ENCODE results near the gene ABAT.

Gene ABAT

DNA sequence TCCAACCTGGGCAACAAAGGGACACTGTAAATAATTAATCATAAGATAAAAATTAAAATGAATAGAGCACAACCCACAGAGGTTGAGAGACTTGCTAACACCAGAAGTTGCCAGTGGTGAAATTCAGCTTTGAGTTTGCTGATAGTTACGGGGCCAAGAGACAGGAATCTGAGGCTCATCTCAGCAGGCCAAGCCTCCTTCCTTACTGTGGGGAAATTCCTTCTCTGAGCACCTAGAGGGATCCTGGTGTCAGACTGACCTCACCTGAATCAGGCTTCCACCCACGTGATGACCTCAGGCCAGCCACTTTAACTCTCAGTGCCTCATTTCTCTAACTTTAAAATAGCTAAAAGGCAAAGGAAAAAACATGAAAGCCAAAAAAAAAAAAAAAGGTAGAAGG is 4.7 kb downstream of the ABAT start:
- no peak overlapping the region for H3K9ac ChIP-seq (ENCODE audit: low read depth in 1 of 2, low read length in 2 of 2)
- no peak overlapping the region for H3K4me3 ChIP-seq (ENCODE audit: low read depth in 1 of 2, low read length in 2 of 2)
- H3K27ac ChIP-seq (ENCODE audit: low read depth, low read length): no peak overlapping the region
- peaks cover 3 to 5% of the 10 kb centered on the region in 2 donors for H3K9me3 ChIP-seq (ENCODE audit: control insufficient read depth in 1 of 2, low read length in 2 of 2)
- H3K4me1 ChIP-seq (ENCODE audit: control insufficient read depth in 1 of 2, insufficient read depth in 2 of 2, low read length in 2 of 2): peaks cover 32 to 35% of the 10 kb centered on the region in 2 donors
- H3K36me3 ChIP-seq (ENCODE audit: control insufficient read depth in 1 of 2, insufficient read depth in 2 of 2, low read length in 2 of 2): peaks cover 0 to 3% of the 10 kb centered on the region in 2 donors
- no peaks in the 10 kb centered on the region for H3K27me3 ChIP-seq (ENCODE audit: control insufficient read depth in 1 of 2, insufficient read depth in 2 of 2, low read length in 2 of 2)

- Histone ChIP-seq H3K4me1 (ENCODE audit: control insufficient read depth in 1 of 2, insufficient read depth in 2 of 2, low read length in 2 of 2) (peaks cover 18% of the 10 kb centered on the region in 2 donors), H3K4me3 (ENCODE audit: low read depth in 1 of 2, low read length in 2 of 2) (no peak overlapping the region), H3K27me3 (ENCODE audit: control insufficient read depth in 1 of 2, insufficient read depth in 2 of 2, low read length in 2 of 2) (no peaks in the 10 kb centered on the region), H3K9me3 (ENCODE audit: control insufficient read depth in 1 of 2, low read length in 2 of 2) (peaks cover 3 to 5% of the 10 kb centered on the region in 2 donors), H3K9ac (ENCODE audit: low read depth in 1 of 2, low read length in 2 of 2) (no peak overlapping the region), H3K36me3 (ENCODE audit: control insufficient read depth in 1 of 2, insufficient read depth in 2 of 2, low read length in 2 of 2) (peaks cover 0 to 3% of the 10 kb centered on the region in 2 donors), H3K27ac (ENCODE audit: low read depth, low read length) (no peak overlapping the region)
Measured at GRCh38 chr16:8682551-8683259, 8.3 kb downstream of the ABAT start.

- no peak overlapping the region for H3K9ac ChIP-seq (ENCODE audit: low read depth in 1 of 2, low read length in 2 of 2)
- H3K4me1 ChIP-seq (ENCODE audit: control insufficient read depth in 1 of 2, insufficient read depth in 2 of 2, low read length in 2 of 2): peaks cover 16 to 18% of the 10 kb centered on the region in 2 donors
- peaks cover 0 to 3% of the 10 kb centered on the region in 2 donors for H3K36me3 ChIP-seq (ENCODE audit: control insufficient read depth in 1 of 2, insufficient read depth in 2 of 2, low read length in 2 of 2)
- H3K27me3 ChIP-seq (ENCODE audit: control insufficient read depth in 1 of 2, insufficient read depth in 2 of 2, low read length in 2 of 2): no peaks in the 10 kb centered on the region
- H3K4me3 ChIP-seq (ENCODE audit: low read depth in 1 of 2, low read length in 2 of 2): no peak overlapping the region
- H3K9me3 ChIP-seq (ENCODE audit: control insufficient read depth in 1 of 2, low read length in 2 of 2): peaks cover 3 to 5% of the 10 kb centered on the region in 2 donors
- H3K27ac ChIP-seq (ENCODE audit: low read depth, low read length): no peak overlapping the region
Measured at GRCh38 chr16:8683640-8684039, 9.2 kb downstream of the ABAT start.

GRCh38 chr16:8685617-8686016 is 11.2 kb downstream of the ABAT start:
- Histone ChIP-seq H3K4me3 (ENCODE audit: low read depth in 1 of 2, low read length in 2 of 2) (no peak overlapping the region), H3K9ac (ENCODE audit: low read depth in 1 of 2, low read length in 2 of 2) (no peak overlapping the region), H3K4me1 (ENCODE audit: control insufficient read depth in 1 of 2, insufficient read depth in 2 of 2, low read length in 2 of 2) (peaks cover 13 to 16% of the 10 kb centered on the region in 2 donors), H3K36me3 (ENCODE audit: control insufficient read depth in 1 of 2, insufficient read depth in 2 of 2, low read length in 2 of 2) (peaks cover 6 to 7% of the 10 kb centered on the region in 2 donors), H3K27me3 (ENCODE audit: control insufficient read depth in 1 of 2, insufficient read depth in 2 of 2, low read length in 2 of 2) (no peaks in the 10 kb centered on the region), H3K27ac (ENCODE audit: low read depth, low read length) (no peak overlapping the region), H3K9me3 (ENCODE audit: control insufficient read depth in 1 of 2, low read length in 2 of 2) (peaks cover 11 to 15% of the 10 kb centered on the region in 2 donors)

DNA sequence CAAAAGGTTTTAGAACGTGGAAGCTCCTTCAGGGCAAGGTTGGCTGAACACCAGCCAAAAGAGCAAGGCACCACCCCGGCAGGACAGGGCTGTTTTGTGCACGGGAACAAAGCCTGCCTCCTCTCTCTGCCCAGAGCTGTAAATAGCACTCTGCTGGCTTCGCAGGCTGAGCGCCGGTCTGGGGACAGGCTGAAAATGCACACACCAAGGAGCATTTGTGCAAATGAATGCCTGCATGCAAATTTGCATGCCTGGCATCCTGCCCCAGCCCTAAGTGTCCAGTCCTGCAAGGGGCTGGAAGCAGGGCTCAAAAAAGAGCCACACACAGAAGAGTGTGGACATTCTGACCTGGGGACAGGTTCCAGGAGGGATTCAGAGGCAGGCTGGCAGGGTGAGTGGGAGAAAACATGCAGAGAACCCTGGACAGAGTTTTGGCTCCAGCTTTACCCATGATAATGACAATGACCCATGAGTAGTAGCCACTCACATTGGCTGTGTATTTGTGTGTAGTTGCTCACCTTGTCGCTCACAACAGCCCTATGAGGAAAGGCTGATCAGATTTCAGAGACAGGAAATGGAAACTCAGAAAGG is 11.7 kb downstream of the ABAT start:
- Histone ChIP-seq H3K27me3 (ENCODE audit: control insufficient read depth in 1 of 2, insufficient read depth in 2 of 2, low read length in 2 of 2) (no peaks in the 10 kb centered on the region), H3K9me3 (ENCODE audit: control insufficient read depth in 1 of 2, low read length in 2 of 2) (peaks cover 11 to 15% of the 10 kb centered on the region in 2 donors), H3K4me3 (ENCODE audit: low read depth in 1 of 2, low read length in 2 of 2) (no peak overlapping the region), H3K27ac (ENCODE audit: low read depth, low read length) (no peak overlapping the region), H3K9ac (ENCODE audit: low read depth in 1 of 2, low read length in 2 of 2) (no peak overlapping the region), H3K4me1 (ENCODE audit: control insufficient read depth in 1 of 2, insufficient read depth in 2 of 2, low read length in 2 of 2) (peaks cover 15 to 16% of the 10 kb centered on the region in 2 donors), H3K36me3 (ENCODE audit: control insufficient read depth in 1 of 2, insufficient read depth in 2 of 2, low read length in 2 of 2) (peaks cover 6 to 7% of the 10 kb centered on the region in 2 donors)

DNA sequence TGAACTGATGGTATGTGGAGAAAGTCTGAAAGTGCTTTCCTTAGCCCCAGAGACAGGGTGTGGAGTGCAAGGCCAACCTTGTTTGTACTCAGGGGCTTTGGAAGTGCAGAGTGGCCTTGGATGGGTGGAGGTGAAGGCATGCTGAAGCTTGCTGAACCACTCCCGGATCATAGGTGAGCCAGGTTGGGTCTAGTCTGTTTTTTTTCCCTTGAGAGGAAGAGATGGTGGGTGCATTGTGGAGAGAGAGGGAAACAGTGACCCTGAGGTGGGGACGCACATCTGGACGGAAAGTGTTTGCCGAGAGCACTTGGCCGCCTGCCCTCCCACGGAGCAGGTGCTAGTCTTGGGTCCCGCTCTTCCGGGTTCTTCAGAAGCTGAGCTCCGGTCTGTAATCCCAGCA is 12.5 kb downstream of the ABAT start:
- H3K27me3 ChIP-seq (ENCODE audit: control insufficient read depth in 1 of 2, insufficient read depth in 2 of 2, low read length in 2 of 2): no peaks in the 10 kb centered on the region
- H3K9ac ChIP-seq (ENCODE audit: low read depth in 1 of 2, low read length in 2 of 2): no peak overlapping the region
- no peak overlapping the region for H3K27ac ChIP-seq (ENCODE audit: low read depth, low read length)
- peaks cover 6 to 7% of the 10 kb centered on the region in 2 donors for H3K36me3 ChIP-seq (ENCODE audit: control insufficient read depth in 1 of 2, insufficient read depth in 2 of 2, low read length in 2 of 2)
- peaks cover 11 to 15% of the 10 kb centered on the region in 2 donors for H3K9me3 ChIP-seq (ENCODE audit: control insufficient read depth in 1 of 2, low read length in 2 of 2)
- peaks cover 19 to 22% of the 10 kb centered on the region in 2 donors for H3K4me1 ChIP-seq (ENCODE audit: control insufficient read depth in 1 of 2, insufficient read depth in 2 of 2, low read length in 2 of 2)
- no peak overlapping the region for H3K4me3 ChIP-seq (ENCODE audit: low read depth in 1 of 2, low read length in 2 of 2)

GRCh38 chr16:8689686-8690085 is 15.3 kb downstream of the ABAT start:
- Histone ChIP-seq H3K36me3 (ENCODE audit: control insufficient read depth in 1 of 2, insufficient read depth in 2 of 2, low read length in 2 of 2) (peaks cover 6 to 7% of the 10 kb centered on the region in 2 donors), H3K4me3 (ENCODE audit: low read depth in 1 of 2, low read length in 2 of 2) (no peak overlapping the region), H3K27me3 (ENCODE audit: control insufficient read depth in 1 of 2, insufficient read depth in 2 of 2, low read length in 2 of 2) (no peaks in the 10 kb centered on the region), H3K9me3 (ENCODE audit: control insufficient read depth in 1 of 2, low read length in 2 of 2) (peaks cover 11 to 15% of the 10 kb centered on the region in 2 donors), H3K9ac (ENCODE audit: low read depth in 1 of 2, low read length in 2 of 2) (no peak overlapping the region), H3K4me1 (ENCODE audit: control insufficient read depth in 1 of 2, insufficient read depth in 2 of 2, low read length in 2 of 2) (peaks cover 27 to 30% of the 10 kb centered on the region in 2 donors), H3K27ac (ENCODE audit: low read depth, low read length) (no peak overlapping the region)

- Histone ChIP-seq H3K27ac (ENCODE audit: low read depth, low read length) (no peak overlapping the region), H3K4me3 (ENCODE audit: low read depth in 1 of 2, low read length in 2 of 2) (no peak overlapping the region), H3K27me3 (ENCODE audit: control insufficient read depth in 1 of 2, insufficient read depth in 2 of 2, low read length in 2 of 2) (no peaks in the 10 kb centered on the region), H3K36me3 (ENCODE audit: control insufficient read depth in 1 of 2, insufficient read depth in 2 of 2, low read length in 2 of 2) (peaks cover 7 to 10% of the 10 kb centered on the region in 2 donors), H3K9me3 (ENCODE audit: control insufficient read depth in 1 of 2, low read length in 2 of 2) (peaks cover 11 to 15% of the 10 kb centered on the region in 2 donors), H3K4me1 (ENCODE audit: control insufficient read depth in 1 of 2, insufficient read depth in 2 of 2, low read length in 2 of 2) (peaks cover 15 to 19% of the 10 kb centered on the region in 2 donors), H3K9ac (ENCODE audit: low read depth in 1 of 2, low read length in 2 of 2) (no peak overlapping the region)
Measured at GRCh38 chr16:8691728-8692127, 17.3 kb downstream of the ABAT start.

- peaks cover 12 to 20% of the 10 kb centered on the region in 2 donors for H3K4me1 ChIP-seq (ENCODE audit: control insufficient read depth in 1 of 2, insufficient read depth in 2 of 2, low read length in 2 of 2)
- H3K36me3 ChIP-seq (ENCODE audit: control insufficient read depth in 1 of 2, insufficient read depth in 2 of 2, low read length in 2 of 2): peaks cover under 1 to 4% of the 10 kb centered on the region in 2 donors
- H3K27ac ChIP-seq (ENCODE audit: low read depth, low read length): no peak overlapping the region
- H3K9me3 ChIP-seq (ENCODE audit: control insufficient read depth in 1 of 2, low read length in 2 of 2): peaks cover 1 to 4% of the 10 kb centered on the region in 2 donors
- H3K9ac ChIP-seq (ENCODE audit: low read depth in 1 of 2, low read length in 2 of 2): no peak overlapping the region
- H3K27me3 ChIP-seq (ENCODE audit: control insufficient read depth in 1 of 2, insufficient read depth in 2 of 2, low read length in 2 of 2): no peaks in the 10 kb centered on the region
- no peak overlapping the region for H3K4me3 ChIP-seq (ENCODE audit: low read depth in 1 of 2, low read length in 2 of 2)
Measured at GRCh38 chr16:8694795-8695728, 20.6 kb downstream of the ABAT start.

Measured in duodenal mucosa (tissue), 2 donors.